Peyer's patch (tissue), 4 donors: ENCODE results near the gene ANKFY1. TPM values are rescaled to one million over a fixed set of nuclear protein-coding genes. Genes with fewer than 3 reads are reported as not detected.

Experiments
- DNase-seq, 3 donors: peaks; one replicate each; pipeline ENCODE4 v3.0.0-alpha.2; 2017 to 2019
- H3K27ac ChIP-seq, 4 donors: fragments of 200-600 bp; sonication (generic); one replicate each; pipeline ENCODE4 v1.5.1; 2016 to 2019
- H3K27me3 ChIP-seq, 2 donors: fragments of 200-600 bp; sonication (generic); one replicate each; pipeline ENCODE4 v1.5.1; 2019
- H3K36me3 ChIP-seq, 3 donors: fragments of 200-600 bp; sonication (generic); one replicate each; pipeline ENCODE4 v1.5.1; 2016 to 2019
- H3K4me1 ChIP-seq, 4 donors: fragments of 200-600 bp; sonication (generic); one replicate each; pipeline ENCODE4 v1.5.1; 2016 to 2019
- H3K4me3 ChIP-seq, 4 donors: fragments of 200-600 bp; sonication (generic); 1 replicate in 3 of 4; 2 replicates in 1 of 4; pipeline ENCODE4 v1.5.1; 2016 to 2019; ENCODE audit warnings: mild to moderate bottlenecking in 1 of 4
- H3K9me3 ChIP-seq, 4 donors: fragments of 200-600 bp; sonication (generic); one replicate each; pipeline ENCODE4 v1.5.1; 2016 to 2019; ENCODE audit warnings: mild to moderate bottlenecking in 1 of 4
- CTCF ChIP-seq, 6 experiments: fragments of 450-650 bp in 4 of 6; fragments of 200-600 bp in 2 of 6; sonication (generic) in 1 of 6; IDR thresholded peaks; one replicate each; pipeline ENCODE4 v1.5.1; 2017 to 2019; ENCODE audit warnings: antibody characterized with exemption in 6 of 6, mild to moderate bottlenecking in 3 of 6, moderate library complexity in 1 of 6
- POLR2A ChIP-seq, 2 donors: fragments of 450-650 bp; IDR thresholded peaks; one replicate each; pipeline ENCODE4 v1.5.1; 2017; ENCODE audit warnings: antibody characterized with exemption in 2 of 2, mild to moderate bottlenecking in 2 of 2, moderate library complexity in 2 of 2
- total RNA-seq, 4 donors: library from RNA; depleted of rRNA; stranded (reverse); fragments of >200 nt; gene quantifications; one replicate each; pipeline ENCODE4 v1.1.0, GENCODE V29; 2016

Gene ANKFY1
- total RNA-seq, 4 donors from 2014 or later: 40.8 to 57.1 (median 48.5) TPM

- Histone ChIP-seq H3K27me3 (no peaks in the 10 kb centered on the region), H3K4me1 (no peaks in the 10 kb centered on the region), H3K27ac (peak overlapping the region in 2 of 4 donors; percentile 2 to 76), H3K36me3 (peaks cover 0 to 26% (median 0%) of the 10 kb centered on the region in 3 donors), H3K4me3 (no peak overlapping the region), H3K9me3 (no peaks in the 10 kb centered on the region)
- DNase-seq: no peak
- TF ChIP-seq POLR2A (IDR thresholded peaks at IDR 0.05) (no peak), CTCF (IDR thresholded peaks at IDR 0.05) (no peak)
Observed at GRCh38 chr17:4221163-4221562, 42.6 kb downstream of the ANKFY1 start.

- Histone ChIP-seq H3K27ac (peak overlapping the region in 2 of 4 donors; percentile 2 to 76), H3K27me3 (no peaks in the 10 kb centered on the region), H3K4me1 (no peaks in the 10 kb centered on the region), H3K36me3 (peaks cover 0 to 29% (median 0%) of the 10 kb centered on the region in 3 donors), H3K4me3 (no peak overlapping the region), H3K9me3 (no peaks in the 10 kb centered on the region)
- no peak for TF ChIP-seq POLR2A (IDR thresholded peaks at IDR 0.05)
- TF ChIP-seq CTCF (IDR thresholded peaks at IDR 0.05): no peak
- DNase-seq: no peak
Observed at GRCh38 chr17:4220655-4221054, 43.1 kb downstream of the ANKFY1 start.

GRCh38 chr17:4219241-4219640 lies 44.5 kb downstream of the ANKFY1 start:
- H3K36me3 ChIP-seq: peaks cover 0 to 29% (median 0%) of the 10 kb centered on the region in 3 donors
- no peaks in the 10 kb centered on the region for H3K27me3 ChIP-seq
- H3K4me1 ChIP-seq: peaks cover 0 to 5% (median 0%) of the 10 kb centered on the region in 4 donors
- no peak overlapping the region for H3K27ac ChIP-seq
- H3K4me3 ChIP-seq: no peak overlapping the region
- TF ChIP-seq POLR2A (IDR thresholded peaks at IDR 0.05) (no peak), CTCF (IDR thresholded peaks at IDR 0.05) (no peak)
- no peak for DNase-seq
- H3K9me3 ChIP-seq: no peaks in the 10 kb centered on the region

- no peak overlapping the region for H3K4me3 ChIP-seq
- TF ChIP-seq POLR2A (IDR thresholded peaks at IDR 0.05): no peak
- no peak for TF ChIP-seq CTCF (IDR thresholded peaks at IDR 0.05)
- peaks cover 0 to 37% (median 0%) of the 10 kb centered on the region in 3 donors for H3K36me3 ChIP-seq
- H3K27me3 ChIP-seq: no peaks in the 10 kb centered on the region
- H3K27ac ChIP-seq: no peak overlapping the region
- H3K9me3 ChIP-seq: no peaks in the 10 kb centered on the region
- peaks cover 0 to 5% (median 0%) of the 10 kb centered on the region in 4 donors for H3K4me1 ChIP-seq
- DNase-seq: no peak
Observed at GRCh38 chr17:4215882-4216570, 47.8 kb downstream of the ANKFY1 start.

- Histone ChIP-seq H3K9me3 (no peaks in the 10 kb centered on the region), H3K4me3 (no peak overlapping the region), H3K27me3 (no peaks in the 10 kb centered on the region), H3K4me1 (peaks cover 0 to 5% (median 0%) of the 10 kb centered on the region in 4 donors), H3K36me3 (peaks cover 0 to 44% (median 0%) of the 10 kb centered on the region in 3 donors), H3K27ac (no peak overlapping the region)
- TF ChIP-seq POLR2A (IDR thresholded peaks at IDR 0.05): no peak
- no peak for TF ChIP-seq CTCF (IDR thresholded peaks at IDR 0.05)
- DNase-seq: no peak
Observed at GRCh38 chr17:4214157-4214556, 49.6 kb downstream of the ANKFY1 start.
